Heart left ventricle (tissue), 13 donors: Measurements from ENCODE around the gene UBE2V1.

Experiments used
- CTCF ChIP-seq, 12 donors: fragments of 200-600 bp; sonication (generic) in 4 of 12; IDR thresholded peaks; one replicate each; pipeline versions ENCODE4 v1.5.0 to v1.8.0; 2018 to 2022; ENCODE audit warnings: antibody characterized with exemption in 12 of 12, mild to moderate bottlenecking in 5 of 12
- POLR2A ChIP-seq, 2 donors: fragments of 450-650 bp; IDR thresholded peaks; one replicate each; pipeline ENCODE4 v1.6.1; 2017; ENCODE audit warnings: antibody characterized with exemption in 2 of 2, mild to moderate bottlenecking in 2 of 2, moderate library complexity in 2 of 2
- donor health status: ischemic (EF 13 %, LVEDD 7.1; RV severe dilation, severe dysfunction).
- donor health status: DM: no; HTN: yes; CAD: no.
- donor health status: DM: no; HTN: no; CAD: no.
- donor health status: ischemic (EF 25% LVEDD 6.9; RV normal size, moderate dysfunction).
- donor health status: ischemic (EF 25% LVEDD 5.7; RV mildly dilated, moderate dysfunction).
- donor health status: ischemic (EF 35%, LVEDD 5.7; RV mildly dilated, moderate dysfunction).
- donor health status: nonischemic (EF 11% LVEDD 7.7; RV severe dilation, severe dysfunction).
- donor health status: DM: yes; HTN: yes; CAD: no.
- donor health status: PGD.
- donor health status: ischemic (EF 29% LVEDD 5.4; RV normal size, mild dysfunction).
- donor health status: nonischemic (EF 23%, LVEDD 6.1; RV moderate dilation, normal function).

- TF ChIP-seq CTCF (IDR thresholded peaks at IDR 0.05) (no peak), POLR2A (IDR thresholded peaks at IDR 0.05) (no peak)
Observed at GRCh38 chr20:50101281-50101680, 11.7 kb downstream of the UBE2V1 start.
